ENCODE measurements around the gene UBE2D2. TPM values are rescaled to one million over a fixed set of nuclear protein-coding genes. Genes with fewer than 3 reads are reported as not detected.
A peak's percentile ranks its signal among the peaks of the same experiment; 100 is the strongest.

Gene UBE2D2
- total and polyA plus RNA-seq, 10 of the 15 experiments (the other 5 are each of a cell fraction or from before 2014, with no cell fraction given): 58.6 to 245 (median 128) TPM

- TF ChIP-seq HDAC2 (IDR thresholded peaks at IDR 0.05) (no peak), NFYB (IDR thresholded peaks at IDR 0.05; ENCODE audit: insufficient read depth, low read depth, low read length) (no peak), NR2F1 (conservative IDR thresholded peaks at IDR 0.05) (peak; percentile 29; the same call in 1 of the 2 replicates), TAF1 (IDR thresholded peaks at IDR 0.05; ENCODE audit: borderline replicate concordance, low read depth, low read length) (0 out of 2 replicates have a peak, but pooled peaks have one; percentile 14), ZNF217 (IDR thresholded peaks at IDR 0.05) (no peak), POLR2A (IDR thresholded peaks at IDR 0.05; ENCODE audit: low read depth, low read length) (peak; percentile 41; the same call in 1 of the 2 replicates), EGR1 (IDR thresholded peaks at IDR 0.05; ENCODE audit: borderline replicate concordance in 1 of 2, low read depth in 2 of 2, low read length in 2 of 2) (peak in 1 of 2 experiments; percentile 54; a peak in 1 of 3 replicates), USF2 (IDR thresholded peaks at IDR 0.05; ENCODE audit: borderline replicate concordance, low read depth, low read length) (no peak), ZNF24 (IDR thresholded peaks at IDR 0.05) (0 out of 2 replicates have a peak, but pooled peaks have one; percentile 41), LARP7 (IDR thresholded peaks at IDR 0.05) (no peak), BHLHE40 (IDR thresholded peaks at IDR 0.05; ENCODE audit: borderline replicate concordance in 1 of 2, low read depth in 2 of 2, low read length in 1 of 2) (0 out of 4 replicates have a peak, but pooled peaks of 1 of the 2 experiments have one; percentile 6), RELA (IDR thresholded peaks at IDR 0.05; ENCODE audit: borderline replicate concordance, partially characterized antibody) (no peak), POU2F2 (IDR thresholded peaks at IDR 0.05; ENCODE audit: borderline replicate concordance, low read depth, low read length) (no peak), IKZF2 (IDR thresholded peaks at IDR 0.05) (no peak), PAX5 (IDR thresholded peaks at IDR 0.05; ENCODE audit: borderline replicate concordance, low read depth, low read length) (no peak), TCF12 (IDR thresholded peaks at IDR 0.05; ENCODE audit: low read depth, low read length) (0 out of 2 replicates have a peak, but pooled peaks have one; percentile 7), BMI1 (IDR thresholded peaks at IDR 0.05; ENCODE audit: borderline replicate concordance) (no peak), PML (IDR thresholded peaks at IDR 0.05; ENCODE audit: low read length) (no peak)
- DNase-seq (ENCODE audit: low read depth, low spot score): no peak
- H4K20me1 ChIP-seq (ENCODE audit: control insufficient read depth, insufficient read depth): no peaks in the 10 kb centered on the region
- intact Hi-C loops (cut with micrococcal nuclease; ENCODE audit: unreplicated experiment): no loop called here
- H3K4me2 ChIP-seq (ENCODE audit: control insufficient read depth, insufficient read depth): peak overlapping the region; percentile 83
- peaks cover 96% of the 10 kb centered on the region for H3K4me1 ChIP-seq (ENCODE audit: control insufficient read depth, insufficient read depth, low read length)
- ChIA-PET SMC1A (ENCODE audit: uncharacterized antibody, unreplicated experiment) (interaction anchor here (0.8 to 5.2 kb wide), 8 partner anchors 12 to 134 kb away, joined by 3 to 62 read pairs (median 3); no protein-coding TSS in a partner anchor), RAD21 (ENCODE audit: unreplicated experiment) (interaction anchor here (0.6 to 5.8 kb wide), 4 partner anchors 10 to 129 kb away, joined by 3 to 89 read pairs (median 33); no protein-coding TSS in a partner anchor), POLR2A (interaction anchor here (0.5 to 16.9 kb wide), 7 partner anchors 7 to 364 kb away, joined by 6 to 163 read pairs (median 15); partner anchors contain the start of gene CXXC5), CTCF (interaction anchor here (0.8 to 3.8 kb wide), 5 partner anchors 12 to 108 kb away, joined by 3 to 24 read pairs (median 7); no protein-coding TSS in a partner anchor)
- H3K79me2 ChIP-seq (ENCODE audit: control insufficient read depth, insufficient read depth, low read length): peaks cover 97% of the 10 kb centered on the region
- H3K36me3 ChIP-seq (ENCODE audit: control insufficient read depth in 2 of 2, insufficient read depth in 2 of 2, low read length in 1 of 2): peaks cover 0 to 4% of the 10 kb centered on the region in 2 experiments; a peak in 3 of 4 replicates
- in situ Hi-C loops (cut with MboI): no loop called here
- no peak overlapping the region for H2AFZ ChIP-seq (ENCODE audit: control insufficient read depth, low read depth, low read length)
- no peaks in the 10 kb centered on the region for H3K9me3 ChIP-seq (replicated peaks; ENCODE audit: control insufficient read depth, insufficient read depth, low read length)
- peak overlapping the region; percentile 45; the same call in 1 of the 2 replicates for H3K9ac ChIP-seq (ENCODE audit: control insufficient read depth, insufficient read depth, low read length)
- peak overlapping the region; percentile 80 for H3K27ac ChIP-seq (ENCODE audit: control insufficient read depth, insufficient read depth)
- no peak for FAIRE-seq
- 21% methylated on average over 9 of the region's 12 CpGs for WGBS (ENCODE audit: insufficient coverage, insufficient replicate concordance, low lambda C conversion rate, missing lambda C conversion rate)
- H3K27me3 ChIP-seq (replicated peaks in 1 of 2; ENCODE audit: control insufficient read depth in 2 of 2, insufficient read depth in 2 of 2, low read length in 1 of 2): no peaks in the 10 kb centered on the region
- no peak for ATAC-seq
- peak overlapping the region; percentile 64; the same call in 1 of the 2 replicates for H3K4me3 ChIP-seq
- BruUV-seq (replicated peaks): no TSS peak
Measured at GRCh38 chr5:139657363-139658321, 96.5 kb downstream of the UBE2D2 start.
